Peyer's patch (tissue), 4 donors: ENCODE data around the gene OGT.

Experiments
- CTCF ChIP-seq, 6 experiments: fragments of 450-650 bp in 4 of 6; fragments of 200-600 bp in 2 of 6; sonication (generic) in 1 of 6; IDR thresholded peaks; one replicate each; pipeline ENCODE4 v1.5.1; 2017 to 2019; ENCODE audit warnings: antibody characterized with exemption in 6 of 6, mild to moderate bottlenecking in 3 of 6, moderate library complexity in 1 of 6
- POLR2A ChIP-seq, 2 donors: fragments of 450-650 bp; IDR thresholded peaks; one replicate each; pipeline ENCODE4 v1.5.1; 2017; ENCODE audit warnings: antibody characterized with exemption in 2 of 2, mild to moderate bottlenecking in 2 of 2, moderate library complexity in 2 of 2

- TF ChIP-seq CTCF (IDR thresholded peaks at IDR 0.05) (no peak), POLR2A (IDR thresholded peaks at IDR 0.05) (no peak)
Measured at GRCh38 chrX:71578253-71579135, 45.6 kb downstream of the OGT start, which contains the start of gene GCNA.
